ENCODE measurements around the gene U2SURP.
A peak's percentile ranks its signal among the peaks of the same experiment; 100 is the strongest.

Gene U2SURP

GRCh38 chr3:142968319-142969025 lies 32.9 kb upstream of the U2SURP start:
- no peak for TF ChIP-seq GATA3 (IDR thresholded peaks at IDR 0.05; ENCODE audit: low read depth, low read length)
- no peak for TF ChIP-seq GATA2 (IDR thresholded peaks at IDR 0.05; ENCODE audit: low read depth, low read length)

DNA sequence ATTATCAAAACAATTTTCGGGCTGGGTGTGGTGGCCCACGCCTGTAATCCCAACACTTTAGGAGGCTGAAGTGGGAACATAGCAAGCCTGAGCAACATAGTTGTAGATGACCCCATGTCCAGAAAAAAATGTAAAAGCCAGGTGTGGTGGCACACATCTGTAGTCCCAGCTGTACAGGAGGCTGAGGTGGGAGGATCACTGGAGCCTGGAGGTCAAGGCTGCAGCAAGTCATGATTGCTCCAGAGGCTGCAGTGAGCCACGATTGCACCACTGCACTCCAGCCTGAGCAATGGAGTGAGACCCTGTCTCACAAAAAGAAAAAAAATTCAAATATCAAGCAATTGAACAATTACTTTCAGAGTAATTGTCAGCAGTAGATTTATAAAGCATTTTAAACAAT lies 29.9 kb upstream of the U2SURP start:
- TF ChIP-seq GATA3 (IDR thresholded peaks at IDR 0.05; ENCODE audit: low read depth, low read length) = no peak
- no peak for TF ChIP-seq GATA2 (IDR thresholded peaks at IDR 0.05; ENCODE audit: low read depth, low read length)

DNA sequence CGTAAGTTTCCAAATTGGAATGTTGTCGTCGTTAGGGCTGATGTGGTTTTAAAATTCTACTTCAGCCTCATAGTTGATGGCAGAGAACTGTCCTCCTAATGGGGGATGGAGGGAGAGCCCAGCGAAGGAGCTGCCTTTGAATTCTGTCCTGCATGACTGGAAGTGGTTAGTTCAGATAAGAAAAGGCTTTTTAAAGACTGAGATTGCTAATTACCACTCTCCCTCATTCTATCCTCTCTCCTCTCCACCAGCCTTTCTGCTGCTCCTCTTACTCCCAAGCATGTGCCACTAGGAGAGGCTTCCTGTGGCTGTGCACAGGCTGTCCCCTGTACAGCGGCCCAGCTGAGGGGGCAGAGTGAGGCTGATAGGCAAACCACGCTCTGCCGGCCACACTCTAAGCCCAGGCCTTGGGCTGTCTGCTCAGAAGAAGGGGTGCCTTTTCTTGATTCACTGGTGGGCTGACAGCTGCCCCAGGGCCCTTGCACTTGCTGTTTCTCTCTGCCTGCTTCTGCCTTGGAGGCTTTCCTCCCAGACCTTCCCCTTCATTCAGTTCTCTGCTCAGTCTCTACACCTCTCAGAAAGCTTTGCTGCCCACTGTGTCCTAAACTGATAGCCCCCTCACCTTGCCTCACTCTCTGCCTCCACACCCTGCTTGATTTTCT lies 29.1 kb upstream of the U2SURP start:
- no peak for TF ChIP-seq GATA2 (IDR thresholded peaks at IDR 0.05; ENCODE audit: low read depth, low read length)
- no peak for TF ChIP-seq GATA3 (IDR thresholded peaks at IDR 0.05; ENCODE audit: low read depth, low read length)

- no peak for TF ChIP-seq GATA3 (IDR thresholded peaks at IDR 0.05; ENCODE audit: low read depth, low read length)
These were observed 28.0 kb upstream of the U2SURP start for GRCh38 chr3:142973217-142974009.

GRCh38 chr3:142975316-142975995 lies 25.9 kb upstream of the U2SURP start:
- TF ChIP-seq GATA3 (IDR thresholded peaks at IDR 0.05; ENCODE audit: low read depth, low read length) = no peak
- TF ChIP-seq GATA2 (IDR thresholded peaks at IDR 0.05; ENCODE audit: low read depth, low read length) = no peak

- TF ChIP-seq GATA2 (IDR thresholded peaks at IDR 0.05; ENCODE audit: low read depth, low read length) = peak; percentile 51
- peak; percentile 43; the same call in 1 of the 2 replicates for TF ChIP-seq GATA3 (IDR thresholded peaks at IDR 0.05; ENCODE audit: low read depth, low read length)
These were observed 24.6 kb upstream of the U2SURP start for GRCh38 chr3:142976621-142977398.

- TF ChIP-seq GATA2 (IDR thresholded peaks at IDR 0.05; ENCODE audit: low read depth, low read length) (no peak), GATA3 (IDR thresholded peaks at IDR 0.05; ENCODE audit: low read depth, low read length) (no peak)
These were observed 24.0 kb upstream of the U2SURP start for GRCh38 chr3:142977399-142977728.

DNA sequence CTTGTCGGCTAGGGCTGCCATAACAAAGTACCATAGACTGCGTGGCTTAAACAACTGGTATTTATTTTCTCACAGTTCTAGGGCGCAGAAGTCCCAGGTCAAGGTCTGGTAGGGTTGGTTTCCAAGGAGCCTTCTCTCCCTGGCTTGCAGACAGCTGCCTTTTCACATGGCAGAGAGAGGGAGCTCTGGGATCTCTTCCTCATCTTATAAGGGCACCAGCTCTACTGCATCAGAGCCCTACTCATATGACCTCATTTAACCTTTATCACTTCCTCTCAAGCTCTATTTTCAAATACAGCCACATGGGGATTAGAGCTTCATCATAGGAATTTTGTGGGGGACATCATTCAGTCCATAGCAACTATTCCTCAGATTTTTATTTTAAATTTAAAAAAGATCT lies 20.3 kb upstream of the U2SURP start:
- TF ChIP-seq GATA3 (IDR thresholded peaks at IDR 0.05; ENCODE audit: low read depth, low read length) (no peak), GATA2 (IDR thresholded peaks at IDR 0.05; ENCODE audit: low read depth, low read length) (no peak)

DNA sequence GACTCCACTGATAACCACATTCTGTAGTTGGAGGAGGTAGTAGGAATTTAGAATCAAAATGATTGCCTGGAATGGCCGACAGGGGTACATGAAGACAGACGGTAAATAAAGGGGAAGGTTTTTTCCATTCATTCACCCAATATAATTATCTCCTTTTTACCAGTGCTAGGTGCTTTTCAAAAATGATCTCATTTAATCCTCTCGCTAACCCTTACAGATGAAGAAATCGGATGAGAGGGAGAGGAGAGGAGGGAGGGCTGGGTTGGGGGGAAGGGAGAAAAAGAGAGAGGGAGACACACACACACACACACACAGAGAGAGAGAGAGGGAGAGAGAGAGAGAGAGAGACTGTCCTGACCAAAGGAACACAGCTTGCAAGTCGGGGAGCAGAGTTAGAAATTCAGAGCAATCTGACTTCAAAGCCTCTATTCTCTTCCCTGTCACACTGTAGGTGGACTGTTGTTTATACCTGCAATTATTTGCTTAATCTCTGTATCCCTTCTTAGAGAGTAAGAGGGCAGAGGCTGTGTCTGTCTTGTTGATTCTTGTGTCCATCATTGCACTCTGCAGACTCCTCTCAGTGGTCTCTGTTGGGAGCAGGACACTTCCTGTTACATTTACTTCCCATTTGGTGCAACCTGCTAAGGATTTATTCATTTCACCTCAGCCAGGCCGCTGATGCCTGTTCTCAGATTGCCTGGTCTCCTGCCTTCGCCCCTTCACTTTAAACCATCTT lies 19.2 kb upstream of the U2SURP start:
- TF ChIP-seq GATA3 (IDR thresholded peaks at IDR 0.05; ENCODE audit: low read depth, low read length) = no peak

GRCh38 chr3:142983318-142983717 lies 18.1 kb upstream of the U2SURP start:
- TF ChIP-seq GATA3 (IDR thresholded peaks at IDR 0.05; ENCODE audit: low read depth, low read length) (no peak), GATA2 (IDR thresholded peaks at IDR 0.05; ENCODE audit: low read depth, low read length) (no peak)

DNA sequence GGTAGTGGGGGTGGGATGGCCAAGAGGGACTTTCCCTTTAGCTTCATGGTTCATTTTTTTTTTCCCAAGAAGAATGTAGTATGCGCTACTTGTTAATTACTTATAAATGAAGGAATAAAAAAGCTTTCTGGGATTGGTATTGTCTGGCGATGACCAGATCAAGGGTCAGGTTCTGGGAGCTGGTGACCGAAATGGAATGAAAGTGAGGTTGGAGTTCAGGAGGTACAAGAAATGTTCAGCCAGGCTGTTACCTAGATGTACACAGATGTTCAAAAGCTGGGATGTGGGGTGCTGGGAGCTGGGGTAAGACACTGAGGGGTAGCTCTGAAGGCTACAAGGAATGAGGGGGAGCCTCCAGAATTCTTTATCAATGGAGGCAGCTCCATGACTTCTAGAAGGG lies 17.1 kb upstream of the U2SURP start:
- TF ChIP-seq GATA2 (IDR thresholded peaks at IDR 0.05; ENCODE audit: low read depth, low read length) (no peak), GATA3 (IDR thresholded peaks at IDR 0.05; ENCODE audit: low read depth, low read length) (no peak)

DNA sequence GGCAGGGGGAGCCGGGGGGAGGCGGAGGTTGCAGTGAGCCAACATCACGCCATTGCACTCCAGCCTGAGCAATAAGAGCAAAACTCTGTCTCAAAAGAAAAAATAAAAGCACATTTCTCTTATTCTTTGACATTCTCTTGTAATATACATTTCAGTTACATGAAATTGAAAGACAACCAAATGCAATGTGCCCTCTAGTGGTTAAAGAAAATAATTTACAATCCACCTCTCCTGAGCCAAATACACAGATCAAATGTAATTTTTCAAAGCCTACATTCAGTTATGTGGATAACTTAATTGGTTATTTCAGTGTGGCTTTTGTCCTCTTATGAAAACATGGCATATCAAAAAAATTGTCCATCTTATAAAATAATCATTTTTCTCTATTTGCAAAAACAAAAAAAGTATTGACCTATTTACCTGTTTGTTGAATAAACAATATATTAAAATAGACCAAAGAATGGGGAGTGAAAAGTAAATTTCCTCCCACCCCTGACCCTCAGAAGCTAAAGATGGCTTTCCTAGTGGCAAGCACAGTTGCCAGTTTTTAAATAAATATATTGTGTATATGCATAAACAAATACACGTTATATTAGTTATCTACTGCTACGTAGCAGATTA lies 14.2 kb upstream of the U2SURP start:
- no peak for TF ChIP-seq GATA3 (IDR thresholded peaks at IDR 0.05; ENCODE audit: low read depth, low read length)
- TF ChIP-seq GATA2 (IDR thresholded peaks at IDR 0.05; ENCODE audit: low read depth, low read length) = no peak

GRCh38 chr3:142987707-142988106 lies 13.7 kb upstream of the U2SURP start:
- no peak for TF ChIP-seq GATA3 (IDR thresholded peaks at IDR 0.05; ENCODE audit: low read depth, low read length)
- no peak for TF ChIP-seq GATA2 (IDR thresholded peaks at IDR 0.05; ENCODE audit: low read depth, low read length)
